Vagina (tissue), 2 donors: ENCODE measurements around the gene GYPC. TPM values are rescaled to one million over a fixed set of nuclear protein-coding genes. Genes with fewer than 3 reads are reported as not detected.

ENCODE experiments used
- DNase-seq, 2 donors: peaks; one replicate each; pipeline ENCODE4 v3.0.0-alpha.2; 2017; ENCODE audit errors: extremely low spot score in 2 of 2
- H3K27ac ChIP-seq: fragments of 200-600 bp; sonication (generic); one replicate; pipeline ENCODE4 v1.5.1; 2019
- H3K27me3 ChIP-seq: fragments of 200-600 bp; sonication (generic); one replicate; pipeline ENCODE4 v1.5.1; 2019
- H3K36me3 ChIP-seq, 2 donors: fragments of 200-600 bp; sonication (generic); one replicate each; pipeline ENCODE4 v1.5.1; 2017 to 2019
- H3K4me1 ChIP-seq: fragments of 200-600 bp; sonication (generic); one replicate; pipeline ENCODE4 v1.5.1; 2019
- H3K4me3 ChIP-seq, 2 donors: fragments of 200-600 bp; sonication (generic); 1 replicate in 1 of 2; 2 replicates in 1 of 2; pipeline ENCODE4 v1.5.1; 2016 to 2019
- H3K9me3 ChIP-seq: fragments of 200-600 bp; sonication (generic); one replicate; pipeline ENCODE4 v1.5.1; 2019
- POLR2A ChIP-seq, 2 donors: fragments of 450-650 bp; IDR thresholded peaks; one replicate each; pipeline ENCODE4 v1.6.1; 2017; ENCODE audit warnings: antibody characterized with exemption in 2 of 2, mild to moderate bottlenecking in 2 of 2, moderate library complexity in 2 of 2
- POLR2AphosphoS5 ChIP-seq, 2 donors: sonication (generic); formaldehyde crosslinking; IDR thresholded peaks; one replicate each; pipeline ENCODE4 v1.9.0; 2017; ENCODE audit warnings: antibody characterized with exemption in 2 of 2, mild to moderate bottlenecking in 2 of 2, low read depth in 1 of 2; ENCODE audit not compliant: insufficient read depth in 1 of 2
- intact Hi-C: fragments of 100-400 bp; cut with DNase I; formaldehyde crosslinking; loops from one replicate; pipeline ENCODE4 v1.15.1; 2023
- total RNA-seq: library from RNA; depleted of rRNA; stranded (reverse); fragments of >200 nt; gene quantifications from one replicate; pipeline ENCODE4 v1.2.3, GENCODE V29; 2016
- TF ChIP-seq, protein P1 (sequence below), 3 experiments: fragments of 450-650 bp in 2 of 3; fragments of 200-600 bp in 1 of 3; sonication (generic) in 1 of 3; IDR thresholded peaks; one replicate each; pipeline ENCODE4 v1.5.1; 2017 to 2019; ENCODE audit warnings: antibody characterized with exemption in 3 of 3, mild to moderate bottlenecking in 2 of 3, moderate library complexity in 2 of 3

GYPC gene
- total RNA-seq, 1 donor from 2014 or later: 84.2 TPM

DNA sequence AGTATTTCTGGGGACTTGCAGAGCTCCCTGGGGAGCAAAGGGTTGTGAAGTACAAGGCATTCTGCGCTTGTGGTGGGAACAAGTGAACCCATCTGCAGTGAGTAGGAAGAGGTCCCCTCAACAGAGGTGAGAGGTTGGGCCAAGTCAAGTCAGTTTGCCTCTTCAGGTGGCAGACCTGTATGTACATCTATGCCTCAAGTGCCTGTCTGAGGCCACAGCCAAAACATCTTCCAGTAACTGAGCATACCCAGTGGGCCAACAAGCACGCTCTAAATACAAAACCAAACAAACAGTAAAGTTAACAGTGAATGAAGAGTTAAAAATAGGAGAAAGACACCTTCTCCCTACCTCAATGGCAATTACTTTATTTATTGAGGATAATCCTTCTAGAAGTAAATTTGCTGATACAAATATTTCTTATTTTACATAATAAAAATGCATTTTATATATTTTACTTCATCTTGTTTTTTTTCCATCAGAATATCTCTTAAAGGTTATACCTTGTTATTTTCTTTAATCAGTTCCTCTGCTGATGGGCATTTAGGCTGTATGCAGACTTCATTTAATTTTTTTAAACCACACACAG lies 2.5 kb downstream of the GYPC start:
- DNase-seq: no peak
- Histone ChIP-seq H3K4me3 (peak overlapping the region in 1 of 2 donors; percentile 64), H3K27me3 (no peaks in the 10 kb centered on the region), H3K4me1 (peaks cover 66% of the 10 kb centered on the region), H3K27ac (peak overlapping the region; percentile 92), H3K9me3 (no peaks in the 10 kb centered on the region), H3K36me3 (no peaks in the 10 kb centered on the region)
- intact Hi-C loops: no loop called here
- TF ChIP-seq, protein P1, sequence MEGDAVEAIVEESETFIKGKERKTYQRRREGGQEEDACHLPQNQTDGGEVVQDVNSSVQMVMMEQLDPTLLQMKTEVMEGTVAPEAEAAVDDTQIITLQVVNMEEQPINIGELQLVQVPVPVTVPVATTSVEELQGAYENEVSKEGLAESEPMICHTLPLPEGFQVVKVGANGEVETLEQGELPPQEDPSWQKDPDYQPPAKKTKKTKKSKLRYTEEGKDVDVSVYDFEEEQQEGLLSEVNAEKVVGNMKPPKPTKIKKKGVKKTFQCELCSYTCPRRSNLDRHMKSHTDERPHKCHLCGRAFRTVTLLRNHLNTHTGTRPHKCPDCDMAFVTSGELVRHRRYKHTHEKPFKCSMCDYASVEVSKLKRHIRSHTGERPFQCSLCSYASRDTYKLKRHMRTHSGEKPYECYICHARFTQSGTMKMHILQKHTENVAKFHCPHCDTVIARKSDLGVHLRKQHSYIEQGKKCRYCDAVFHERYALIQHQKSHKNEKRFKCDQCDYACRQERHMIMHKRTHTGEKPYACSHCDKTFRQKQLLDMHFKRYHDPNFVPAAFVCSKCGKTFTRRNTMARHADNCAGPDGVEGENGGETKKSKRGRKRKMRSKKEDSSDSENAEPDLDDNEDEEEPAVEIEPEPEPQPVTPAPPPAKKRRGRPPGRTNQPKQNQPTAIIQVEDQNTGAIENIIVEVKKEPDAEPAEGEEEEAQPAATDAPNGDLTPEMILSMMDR (IDR thresholded peaks at IDR 0.05): no peak
- TF ChIP-seq POLR2AphosphoS5 (IDR thresholded peaks at IDR 0.05; ENCODE audit: insufficient read depth in 1 of 2, low read depth in 1 of 2) (no peak), POLR2A (IDR thresholded peaks at IDR 0.05) (no peak)

DNA sequence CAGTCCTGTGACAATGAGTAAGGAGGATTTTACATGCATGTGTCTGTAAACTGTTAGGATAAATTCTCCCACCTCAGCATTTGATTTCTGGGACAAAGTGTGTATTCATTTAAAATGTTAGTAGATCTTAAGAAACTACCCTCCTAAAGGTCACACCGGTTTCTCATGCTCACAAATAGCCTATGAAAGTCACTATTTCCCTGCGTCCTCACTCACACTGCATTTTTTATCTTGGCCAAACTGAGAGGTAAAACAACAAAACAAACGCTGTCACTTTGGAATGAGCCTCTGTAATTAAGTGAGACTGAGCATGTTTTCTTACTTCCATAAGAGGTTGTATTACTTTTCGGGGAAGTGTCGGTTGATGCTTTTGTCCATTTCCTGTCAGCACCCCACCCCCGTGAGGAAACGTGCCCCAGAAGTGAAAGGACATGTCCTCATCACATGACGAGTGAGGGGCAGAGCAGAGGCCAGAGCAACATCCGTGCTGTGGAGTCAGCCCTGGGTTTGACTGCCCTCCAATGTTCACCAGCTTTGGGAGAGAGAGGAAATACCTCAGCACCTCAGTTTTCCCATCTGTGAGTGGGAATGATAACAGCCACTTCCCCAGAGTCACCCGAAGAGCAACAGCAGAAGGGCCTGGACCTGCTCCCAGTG lies 3.1 kb downstream of the GYPC start:
- H3K27ac ChIP-seq: peak overlapping the region; percentile 92
- H3K9me3 ChIP-seq: no peaks in the 10 kb centered on the region
- H3K36me3 ChIP-seq: no peaks in the 10 kb centered on the region
- H3K4me3 ChIP-seq: no peak overlapping the region
- intact Hi-C loops: no loop called here
- peaks cover 71% of the 10 kb centered on the region for H3K4me1 ChIP-seq
- DNase-seq: peak in 1 of 2 donors; percentile 93
- no peaks in the 10 kb centered on the region for H3K27me3 ChIP-seq
- no peak for TF ChIP-seq POLR2A (IDR thresholded peaks at IDR 0.05)
- TF ChIP-seq POLR2AphosphoS5 (IDR thresholded peaks at IDR 0.05; ENCODE audit: insufficient read depth in 1 of 2, low read depth in 1 of 2): peak in 1 of 2 donors; percentile 54

DNA sequence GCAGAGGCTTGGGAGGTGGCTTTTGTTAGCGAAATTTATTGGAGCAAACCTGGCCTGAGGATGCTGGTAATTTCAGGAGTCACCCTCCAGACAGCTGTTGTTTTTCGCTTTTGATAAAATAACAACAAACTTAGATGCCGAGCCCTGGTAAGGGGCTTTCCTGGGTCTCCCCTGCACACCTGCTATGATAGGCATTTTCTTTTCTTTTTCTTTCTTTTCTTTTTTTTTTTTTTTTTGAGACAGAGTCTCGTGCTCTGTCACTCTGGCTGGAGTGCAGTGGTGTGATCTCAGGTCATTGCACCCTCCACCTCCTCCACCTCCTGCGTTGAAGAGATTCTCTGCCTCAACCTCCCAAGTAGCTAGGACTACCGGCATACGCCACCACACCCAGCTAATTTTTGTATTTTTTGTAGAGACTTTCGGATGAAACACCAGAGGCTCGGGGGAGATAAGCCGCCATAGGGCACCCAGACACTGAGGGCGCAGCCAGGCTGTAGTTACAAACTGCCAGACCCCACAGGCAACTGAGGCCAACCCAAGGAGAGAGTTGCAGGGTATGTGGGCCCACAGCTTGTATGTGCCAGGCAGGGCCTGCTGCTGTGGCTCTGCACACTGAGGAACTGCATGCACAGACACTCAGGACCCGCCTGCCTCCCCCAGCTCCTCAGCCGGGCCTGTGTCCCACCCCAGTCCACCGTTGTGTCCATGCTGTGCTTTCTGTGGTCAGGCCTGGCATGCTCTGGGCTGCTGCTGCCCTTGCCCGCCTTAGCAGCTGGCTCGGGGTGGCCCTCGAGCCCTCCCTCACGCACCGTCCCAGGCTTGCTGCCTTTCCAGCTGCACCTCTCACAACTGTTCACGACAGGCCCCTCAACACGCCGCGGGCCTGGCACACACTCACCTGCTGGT lies 3.9 kb downstream of the GYPC start:
- H3K27ac ChIP-seq: peak overlapping the region; percentile 92
- no peaks in the 10 kb centered on the region for H3K9me3 ChIP-seq
- H3K27me3 ChIP-seq: no peaks in the 10 kb centered on the region
- TF ChIP-seq POLR2AphosphoS5 (IDR thresholded peaks at IDR 0.05; ENCODE audit: insufficient read depth in 1 of 2, low read depth in 1 of 2) (no peak), POLR2A (IDR thresholded peaks at IDR 0.05) (no peak)
- TF ChIP-seq, protein P1 (IDR thresholded peaks at IDR 0.05): no peak
- H3K36me3 ChIP-seq: no peaks in the 10 kb centered on the region
- intact Hi-C loops: no loop called here
- H3K4me1 ChIP-seq: peaks cover 78% of the 10 kb centered on the region
- no peak for DNase-seq
- no peak overlapping the region for H3K4me3 ChIP-seq

DNA sequence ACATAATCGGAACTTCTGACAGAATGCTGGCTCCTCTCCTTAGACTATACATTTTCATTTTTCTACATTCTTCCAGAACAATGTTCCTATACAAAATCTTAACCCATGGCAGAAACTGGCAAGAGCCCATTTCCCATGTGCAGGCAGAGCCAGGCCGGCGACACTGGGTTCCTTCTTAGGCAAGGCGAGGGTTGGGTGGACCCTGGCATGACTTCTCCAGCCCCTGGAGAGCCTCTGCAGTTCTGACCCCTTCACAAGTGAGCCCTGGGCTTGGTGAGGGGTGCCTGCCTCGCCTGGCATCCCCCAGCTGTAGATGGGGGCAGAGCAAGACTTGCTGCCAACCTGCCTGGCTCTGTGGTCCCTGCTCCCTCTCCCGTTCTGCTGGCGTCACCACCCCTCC lies 5.0 kb downstream of the GYPC start:
- Histone ChIP-seq H3K36me3 (no peaks in the 10 kb centered on the region), H3K27ac (peak overlapping the region; percentile 92), H3K4me1 (peaks cover 79% of the 10 kb centered on the region), H3K9me3 (no peaks in the 10 kb centered on the region), H3K27me3 (no peaks in the 10 kb centered on the region), H3K4me3 (no peak overlapping the region)
- TF ChIP-seq POLR2AphosphoS5 (IDR thresholded peaks at IDR 0.05; ENCODE audit: insufficient read depth in 1 of 2, low read depth in 1 of 2): no peak
- no peak for TF ChIP-seq POLR2A (IDR thresholded peaks at IDR 0.05)
- TF ChIP-seq, protein P1 (IDR thresholded peaks at IDR 0.05): no peak
- DNase-seq: no peak
- intact Hi-C loops: no loop called here

DNA sequence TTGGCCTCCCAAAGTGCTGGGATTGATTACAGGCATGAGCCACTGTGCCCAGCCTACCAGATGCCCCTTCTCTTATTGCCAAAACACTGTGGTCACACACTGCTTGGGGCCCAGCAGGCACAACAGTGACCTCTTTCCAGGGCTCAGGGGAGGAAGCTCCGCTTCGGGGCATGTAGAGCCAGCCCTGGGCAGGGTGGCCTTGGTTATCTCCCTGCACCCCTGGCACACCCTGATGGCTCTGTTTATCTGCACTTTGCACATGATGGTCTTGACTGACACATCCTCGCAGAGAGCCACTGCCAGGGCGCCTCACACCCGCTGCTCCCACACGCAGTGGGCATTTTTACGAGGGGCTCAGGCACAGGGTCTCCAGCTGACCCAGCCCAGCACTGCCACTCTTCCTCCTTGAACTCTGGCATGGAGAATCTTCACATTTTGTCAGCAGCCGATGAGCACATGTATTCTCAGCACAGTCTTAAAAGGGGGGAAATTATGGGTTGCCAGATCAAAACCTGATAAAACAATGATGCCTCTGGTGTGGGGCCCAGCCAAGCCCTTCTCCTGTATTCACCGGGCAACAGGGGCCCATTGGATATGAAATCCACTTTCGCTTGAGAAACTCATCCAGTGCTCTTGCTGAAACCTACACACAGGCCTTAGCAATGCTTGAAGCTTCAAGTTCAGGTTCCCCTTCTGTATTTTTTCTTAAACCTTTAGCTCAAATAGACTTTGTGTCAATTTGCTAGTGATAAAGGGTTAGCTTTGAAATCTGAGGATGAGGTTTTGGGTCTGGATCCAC lies 5.9 kb downstream of the GYPC start:
- peak overlapping the region; percentile 15 for H3K27ac ChIP-seq
- intact Hi-C loops: no loop called here
- TF ChIP-seq POLR2AphosphoS5 (IDR thresholded peaks at IDR 0.05; ENCODE audit: insufficient read depth in 1 of 2, low read depth in 1 of 2) (no peak), POLR2A (IDR thresholded peaks at IDR 0.05) (no peak)
- TF ChIP-seq, protein P1 (IDR thresholded peaks at IDR 0.05): no peak

More for the DNA sequence above, 5.9 kb downstream of the GYPC start:
- Histone ChIP-seq H3K27me3 (no peaks in the 10 kb centered on the region), H3K4me3 (no peak overlapping the region), H3K9me3 (no peaks in the 10 kb centered on the region), H3K4me1 (peaks cover 85% of the 10 kb centered on the region), H3K36me3 (no peaks in the 10 kb centered on the region)
- no peak for DNase-seq
